HCT116 (cell line): Measurements from ENCODE around the gene INF2. TPM values are rescaled to one million over a fixed set of nuclear protein-coding genes. Genes with fewer than 3 reads are reported as not detected.

Source experiments
- ATAC-seq: fragments of 200-7000 bp; cut with Tn5 transposase; 2 replicates; pipeline ENCODE4 v1.9.1; 2020; ENCODE audit warnings: mild to moderate bottlenecking, moderate library complexity
- BruUV-seq: library from RNA; stranded (reverse); fragments of 400-500 nt; replicated peaks from 2 replicates; lab custom pipeline; 2021; lab: Mats Ljungman, UMichigan
- CTCF ChIA-PET: fragments of 300-600 bp; sonication (Branson Sonifier 250); formaldehyde crosslinking; loops from one replicate; lab custom pipeline; 2021; ENCODE audit warnings: antibody characterized with exemption; lab: Charles Lee
- POLR2A ChIA-PET: fragments of 300-600, 350-600 bp; sonication (Branson Sonifier 250); formaldehyde crosslinking; loops from one replicate; lab custom pipeline; 2021; ENCODE audit warnings: antibody characterized with exemption; lab: Charles Lee
- RAD21 ChIA-PET, 2 experiments: fragments of 300-600 bp; sonication (Branson Sonifier 250); formaldehyde crosslinking; loops; one replicate each; lab custom pipeline; 2023; ENCODE audit warnings: low total read pairs in 2 of 2; ENCODE audit not compliant: uncharacterized antibody in 2 of 2, unreplicated experiment in 2 of 2, low non-redundant PET in 1 of 2; lab: Charles Lee
- DNase-seq: peaks from one replicate; pipeline ENCODE4 v3.0.0-alpha.2; 2010; ENCODE audit warnings: low read depth, low spot score
- H2AFZ ChIP-seq: fragments of 200-600 bp; shearing (Covaris generic), sonication (generic); 2 replicates; pipeline ENCODE4 v1.6.1; 2017; ENCODE audit warnings: low read depth, mixed run types, mixed read lengths, antibody characterized with exemption, low read length; ENCODE audit not compliant: poor library complexity, severe bottlenecking
- H3K27ac ChIP-seq: 2 replicates; pipeline ENCODE4 v1.5.1; 2012; ENCODE audit warnings: low read depth, low read length
- H3K27me3 ChIP-seq: fragments of 200-600 bp; sonication (generic); 2 replicates; pipeline ENCODE4 v1.6.1; 2016; ENCODE audit warnings: mixed run types, low read length, mixed read lengths; ENCODE audit not compliant: insufficient read depth
- H3K36me3 ChIP-seq, 2 experiments: fragments of 200-500 bp in 1 of 2; fragments of 200-600 bp in 1 of 2; sonication (Bioruptor generic) in 1 of 2; sonication (generic) in 1 of 2; 2 replicates each; pipeline versions ENCODE4 v1.5.1 to v1.6.1; 2014 to 2016; ENCODE audit warnings: low read length in 2 of 2, inconsistent platforms in 1 of 2, mixed read lengths in 1 of 2, mixed run types in 1 of 2; ENCODE audit not compliant: insufficient read depth in 2 of 2, control insufficient read depth in 1 of 2
- H3K4me1 ChIP-seq, 2 experiments: fragments of 200-600 bp in 1 of 2; sonication (generic) in 1 of 2; 2 replicates each; pipeline versions ENCODE4 v1.5.1 to v1.6.1; 2012 to 2017; ENCODE audit warnings: low read length in 2 of 2, inconsistent platforms in 1 of 2, mild to moderate bottlenecking in 1 of 2, mixed read lengths in 1 of 2, mixed run types in 1 of 2, moderate library complexity in 1 of 2; ENCODE audit not compliant: insufficient read depth in 2 of 2, control insufficient read depth in 1 of 2
- H3K4me2 ChIP-seq: fragments of 200-600 bp; sonication (generic); 2 replicates; pipeline ENCODE4 v1.6.1; 2017; ENCODE audit warnings: mixed run types, low read length, mixed read lengths
- H3K4me3 ChIP-seq, 2 experiments: fragments of 200-600 bp in 1 of 2; sonication (generic) in 1 of 2; replicated peaks in 1 of 2; 2 replicates each; pipeline ENCODE4 v1.5.1; 2011 to 2016; ENCODE audit warnings: low read length in 2 of 2, control low read depth in 1 of 2, low read depth in 1 of 2, mild to moderate bottlenecking in 1 of 2, mixed read lengths in 1 of 2, mixed run types in 1 of 2
- H3K79me2 ChIP-seq: fragments of 200-600 bp; sonication (generic); 2 replicates; pipeline ENCODE4 v1.6.1; 2017; ENCODE audit warnings: mild to moderate bottlenecking, mixed run types, low read length, moderate library complexity, mixed read lengths; ENCODE audit not compliant: insufficient read depth
- H3K9ac ChIP-seq: fragments of 200-600 bp; sonication (generic); 2 replicates; pipeline ENCODE4 v1.6.1; 2016; ENCODE audit warnings: low read length, mixed read lengths
- H3K9me2 ChIP-seq: fragments of 200-600 bp; sonication (generic), shearing (Covaris generic); 2 replicates; pipeline ENCODE4 v1.6.1; 2017; ENCODE audit warnings: mixed run types, mild to moderate bottlenecking, moderate library complexity; ENCODE audit not compliant: insufficient read depth
- H3K9me3 ChIP-seq, 2 experiments: fragments of 200-500 bp in 1 of 2; fragments of 200-600 bp in 1 of 2; sonication (Bioruptor generic) in 1 of 2; sonication (generic) in 1 of 2; 2 replicates each; pipeline ENCODE4 v1.6.1; 2014 to 2017; ENCODE audit warnings: low read length in 2 of 2, mixed read lengths in 2 of 2, inconsistent platforms in 1 of 2, low read depth in 1 of 2, mild to moderate bottlenecking in 1 of 2, mixed run types in 1 of 2, moderate library complexity in 1 of 2; ENCODE audit not compliant: control insufficient read depth in 1 of 2, insufficient read depth in 1 of 2
- H4K20me1 ChIP-seq: fragments of 200-600 bp; sonication (generic), shearing (Covaris generic); 2 replicates; pipeline ENCODE4 v1.6.1; 2017; ENCODE audit warnings: mixed run types, mild to moderate bottlenecking, moderate library complexity; ENCODE audit not compliant: insufficient read depth
- CEBPB ChIP-seq: IDR thresholded peaks from 2 replicates; pipeline ENCODE4 v1.6.1; 2012; ENCODE audit warnings: low read depth
- EZH2 ChIP-seq: fragments of 200-600 bp; sonication (generic); IDR thresholded peaks from 2 replicates; pipeline ENCODE4 v1.6.1; 2017; ENCODE audit warnings: antibody characterized with exemption, mixed run types
- EZH2phosphoT487 ChIP-seq: fragments of 200-600 bp; IDR thresholded peaks from 2 replicates; pipeline ENCODE4 v1.6.1; 2018; ENCODE audit warnings: antibody characterized with exemption, borderline replicate concordance
- FOSL1 ChIP-seq: IDR thresholded peaks from 2 replicates; pipeline ENCODE4 v1.6.1; 2012; ENCODE audit warnings: low read depth
- REST ChIP-seq: IDR thresholded peaks from 2 replicates; pipeline ENCODE4 v1.6.1; 2012; ENCODE audit warnings: low read depth
- YY1 ChIP-seq: IDR thresholded peaks from 2 replicates; pipeline ENCODE4 v1.6.1; 2011; ENCODE audit warnings: low read length, low read depth, moderate library complexity, mild to moderate bottlenecking; ENCODE audit not compliant: insufficient replicate concordance; ENCODE audit errors: extremely low read depth
- ZNF274 ChIP-seq: fragments of 200-500 bp; sonication (Bioruptor generic); IDR thresholded peaks from 2 replicates; pipeline ENCODE4 v1.6.1; 2014; ENCODE audit warnings: mild to moderate bottlenecking, low read depth, low read length, inconsistent platforms
- intact Hi-C: fragments of 100-400 bp; cut with micrococcal nuclease; formaldehyde crosslinking; loops from 2 replicates; pipeline ENCODE4 v1.10.0; 2022
- total RNA-seq: library from RNA; stranded (reverse); gene quantifications from one replicate; pipeline ENCODE4 v1.2.1, GENCODE V29; 2021; ENCODE audit not compliant: unreplicated experiment
- TF ChIP-seq, protein P1 (sequence below), 3 experiments: fragments of 200-600 bp in 1 of 3; sonication (generic) in 1 of 3; IDR thresholded peaks in 2 of 3; conservative IDR thresholded peaks in 1 of 3; 2 replicates each; pipeline ENCODE4 v1.5.1; 2012 to 2017; ENCODE audit warnings: low read depth in 2 of 3, low read length in 2 of 3, antibody characterized with exemption in 1 of 3, borderline replicate concordance in 1 of 3, control low read depth in 1 of 3, mild to moderate bottlenecking in 1 of 3, mixed read lengths in 1 of 3, mixed run types in 1 of 3, moderate library complexity in 1 of 3; ENCODE audit not compliant: insufficient read depth in 1 of 3

INF2 gene
- total RNA-seq, 1 experiment from 2014 or later, result 95.8 TPM

- RAD21 ChIA-PET, result no interaction called here
- BruUV-seq, result no TSS peak
- ATAC-seq (no peak), DNase-seq (no peak)
- Histone ChIP-seq H3K27me3 (no peaks in the 10 kb centered on the region), H3K9me2 (no peaks in the 10 kb centered on the region), H3K79me2 (no peaks in the 10 kb centered on the region), H3K9ac (no peak overlapping the region), H3K9me3 (no peaks in the 10 kb centered on the region), H3K27ac (no peak overlapping the region), H3K4me2 (no peak overlapping the region), H3K4me1 (peaks cover 17 to 34% of the 10 kb centered on the region in 2 experiments), H4K20me1 (no peaks in the 10 kb centered on the region), H3K36me3 (no peaks in the 10 kb centered on the region), H3K4me3 (no peak overlapping the region), H2AFZ (no peak overlapping the region)
- CTCF ChIA-PET, result no interaction called here
- intact Hi-C loops, result no loop called here
- no peak for TF ChIP-seq FOSL1
- no peak for TF ChIP-seq ZNF274
- TF ChIP-seq, protein P1, sequence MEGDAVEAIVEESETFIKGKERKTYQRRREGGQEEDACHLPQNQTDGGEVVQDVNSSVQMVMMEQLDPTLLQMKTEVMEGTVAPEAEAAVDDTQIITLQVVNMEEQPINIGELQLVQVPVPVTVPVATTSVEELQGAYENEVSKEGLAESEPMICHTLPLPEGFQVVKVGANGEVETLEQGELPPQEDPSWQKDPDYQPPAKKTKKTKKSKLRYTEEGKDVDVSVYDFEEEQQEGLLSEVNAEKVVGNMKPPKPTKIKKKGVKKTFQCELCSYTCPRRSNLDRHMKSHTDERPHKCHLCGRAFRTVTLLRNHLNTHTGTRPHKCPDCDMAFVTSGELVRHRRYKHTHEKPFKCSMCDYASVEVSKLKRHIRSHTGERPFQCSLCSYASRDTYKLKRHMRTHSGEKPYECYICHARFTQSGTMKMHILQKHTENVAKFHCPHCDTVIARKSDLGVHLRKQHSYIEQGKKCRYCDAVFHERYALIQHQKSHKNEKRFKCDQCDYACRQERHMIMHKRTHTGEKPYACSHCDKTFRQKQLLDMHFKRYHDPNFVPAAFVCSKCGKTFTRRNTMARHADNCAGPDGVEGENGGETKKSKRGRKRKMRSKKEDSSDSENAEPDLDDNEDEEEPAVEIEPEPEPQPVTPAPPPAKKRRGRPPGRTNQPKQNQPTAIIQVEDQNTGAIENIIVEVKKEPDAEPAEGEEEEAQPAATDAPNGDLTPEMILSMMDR (IDR thresholded peaks at IDR 0.05 in 2 of 3, conservative IDR thresholded peaks at IDR 0.05 in 1 of 3; ENCODE audit: borderline replicate concordance in 1 of 3, insufficient read depth in 1 of 3, low read depth in 2 of 3, low read length in 2 of 3), result no peak
- TF ChIP-seq EZH2, result no peak
- no peak for TF ChIP-seq CEBPB
- TF ChIP-seq REST, result no peak
- no peak for TF ChIP-seq YY1
- TF ChIP-seq EZH2phosphoT487, result no peak
- POLR2A ChIA-PET, result no interaction called here
Measured at GRCh38 chr14:104673481-104673880, 15.9 kb upstream of the INF2 start.
